ENCODE data around the gene KRTAP12-4. TPM values are rescaled to one million over a fixed set of nuclear protein-coding genes. Genes with fewer than 3 reads are reported as not detected.

Gene KRTAP12-4
- polyA plus RNA-seq, 1 donor from 2014 or later: not detected

DNA sequence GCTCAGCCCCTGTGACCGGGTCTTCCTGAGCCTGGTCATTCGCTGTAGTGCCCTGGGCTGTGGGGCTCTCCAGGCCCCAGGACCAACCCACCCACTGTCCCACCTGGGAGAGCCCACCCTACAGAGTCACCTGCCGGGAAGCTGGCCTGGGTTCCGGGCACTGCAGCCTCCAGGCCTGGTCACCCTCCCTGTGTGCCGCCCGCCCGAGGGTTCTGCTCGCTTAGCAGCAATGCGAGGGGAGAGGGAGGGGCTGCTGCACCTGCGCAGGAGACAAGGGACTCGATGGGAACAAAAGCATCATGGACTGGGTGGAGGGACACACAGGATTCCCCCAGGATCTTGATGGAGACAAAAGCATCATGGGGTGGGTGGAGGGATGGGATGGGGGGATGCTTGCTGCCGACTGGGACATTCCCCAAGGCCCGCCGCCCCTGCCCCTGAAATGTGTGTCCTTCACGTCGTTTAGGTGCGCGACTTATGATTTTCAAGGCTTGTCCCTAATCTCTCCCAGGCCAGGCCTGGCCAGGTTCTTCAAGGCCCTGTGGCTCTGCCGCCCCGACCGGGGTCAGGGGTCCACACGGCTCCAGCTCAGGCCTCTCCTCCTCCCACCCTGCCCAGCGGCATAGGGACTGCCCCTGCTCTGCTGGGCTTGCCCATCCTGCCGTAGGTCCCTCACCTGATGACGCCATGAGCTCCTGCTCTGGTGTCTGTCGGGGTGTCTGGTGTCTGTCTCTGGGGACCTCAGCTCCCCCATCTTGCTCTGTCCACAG, 40.9 kb downstream of the KRTAP12-4 start:
- Histone ChIP-seq H3K9me3 (ENCODE audit: low read length) (no peaks in the 10 kb centered on the region), H3K4me2 (ENCODE audit: low read length) (no peak overlapping the region), H3K27ac (ENCODE audit: low read length) (no peak overlapping the region), H3K4me3 (ENCODE audit: low read length) (no peak overlapping the region), H3F3A (ENCODE audit: insufficient read depth, low read length, poor library complexity, severe bottlenecking) (no peaks in the 10 kb centered on the region), H3K79me2 (replicated peaks; ENCODE audit: insufficient read depth, low read length) (no peaks in the 10 kb centered on the region), H4K20me1 (ENCODE audit: insufficient read depth) (no peaks in the 10 kb centered on the region), H3K27me3 (ENCODE audit: insufficient read depth, low read depth, low read length) (no peaks in the 10 kb centered on the region), H3K9ac (ENCODE audit: low read length) (no peak overlapping the region), H3K9me2 (ENCODE audit: insufficient read depth, low read length) (no peaks in the 10 kb centered on the region), H2AFZ (ENCODE audit: low read depth, low read length) (no peak overlapping the region), H3K36me3 (ENCODE audit: insufficient read depth, low read length) (no peaks in the 10 kb centered on the region)
- TF ChIP-seq EZH2 (IDR thresholded peaks at IDR 0.05; ENCODE audit: borderline replicate concordance, insufficient read depth, low read length, poor library complexity, severe bottlenecking) (no peak), POLR2AphosphoS5 (IDR thresholded peaks at IDR 0.05) (no peak), TAF1 (IDR thresholded peaks at IDR 0.05; ENCODE audit: low read depth) (no peak), RAD21 (conservative IDR thresholded peaks at IDR 0.05) (no peak), MXI1 (conservative IDR thresholded peaks at IDR 0.05; ENCODE audit: poor library complexity, severe bottlenecking) (no peak), EP300 (conservative IDR thresholded peaks at IDR 0.05; ENCODE audit: poor library complexity, severe bottlenecking) (no peak), SMC3 (conservative IDR thresholded peaks at IDR 0.05; ENCODE audit: poor library complexity) (no peak)
- TF ChIP-seq, protein P1, sequence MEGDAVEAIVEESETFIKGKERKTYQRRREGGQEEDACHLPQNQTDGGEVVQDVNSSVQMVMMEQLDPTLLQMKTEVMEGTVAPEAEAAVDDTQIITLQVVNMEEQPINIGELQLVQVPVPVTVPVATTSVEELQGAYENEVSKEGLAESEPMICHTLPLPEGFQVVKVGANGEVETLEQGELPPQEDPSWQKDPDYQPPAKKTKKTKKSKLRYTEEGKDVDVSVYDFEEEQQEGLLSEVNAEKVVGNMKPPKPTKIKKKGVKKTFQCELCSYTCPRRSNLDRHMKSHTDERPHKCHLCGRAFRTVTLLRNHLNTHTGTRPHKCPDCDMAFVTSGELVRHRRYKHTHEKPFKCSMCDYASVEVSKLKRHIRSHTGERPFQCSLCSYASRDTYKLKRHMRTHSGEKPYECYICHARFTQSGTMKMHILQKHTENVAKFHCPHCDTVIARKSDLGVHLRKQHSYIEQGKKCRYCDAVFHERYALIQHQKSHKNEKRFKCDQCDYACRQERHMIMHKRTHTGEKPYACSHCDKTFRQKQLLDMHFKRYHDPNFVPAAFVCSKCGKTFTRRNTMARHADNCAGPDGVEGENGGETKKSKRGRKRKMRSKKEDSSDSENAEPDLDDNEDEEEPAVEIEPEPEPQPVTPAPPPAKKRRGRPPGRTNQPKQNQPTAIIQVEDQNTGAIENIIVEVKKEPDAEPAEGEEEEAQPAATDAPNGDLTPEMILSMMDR (IDR thresholded peaks at IDR 0.05; ENCODE audit: poor library complexity, severe bottlenecking): no peak
- TF ChIP-seq, protein P2, sequence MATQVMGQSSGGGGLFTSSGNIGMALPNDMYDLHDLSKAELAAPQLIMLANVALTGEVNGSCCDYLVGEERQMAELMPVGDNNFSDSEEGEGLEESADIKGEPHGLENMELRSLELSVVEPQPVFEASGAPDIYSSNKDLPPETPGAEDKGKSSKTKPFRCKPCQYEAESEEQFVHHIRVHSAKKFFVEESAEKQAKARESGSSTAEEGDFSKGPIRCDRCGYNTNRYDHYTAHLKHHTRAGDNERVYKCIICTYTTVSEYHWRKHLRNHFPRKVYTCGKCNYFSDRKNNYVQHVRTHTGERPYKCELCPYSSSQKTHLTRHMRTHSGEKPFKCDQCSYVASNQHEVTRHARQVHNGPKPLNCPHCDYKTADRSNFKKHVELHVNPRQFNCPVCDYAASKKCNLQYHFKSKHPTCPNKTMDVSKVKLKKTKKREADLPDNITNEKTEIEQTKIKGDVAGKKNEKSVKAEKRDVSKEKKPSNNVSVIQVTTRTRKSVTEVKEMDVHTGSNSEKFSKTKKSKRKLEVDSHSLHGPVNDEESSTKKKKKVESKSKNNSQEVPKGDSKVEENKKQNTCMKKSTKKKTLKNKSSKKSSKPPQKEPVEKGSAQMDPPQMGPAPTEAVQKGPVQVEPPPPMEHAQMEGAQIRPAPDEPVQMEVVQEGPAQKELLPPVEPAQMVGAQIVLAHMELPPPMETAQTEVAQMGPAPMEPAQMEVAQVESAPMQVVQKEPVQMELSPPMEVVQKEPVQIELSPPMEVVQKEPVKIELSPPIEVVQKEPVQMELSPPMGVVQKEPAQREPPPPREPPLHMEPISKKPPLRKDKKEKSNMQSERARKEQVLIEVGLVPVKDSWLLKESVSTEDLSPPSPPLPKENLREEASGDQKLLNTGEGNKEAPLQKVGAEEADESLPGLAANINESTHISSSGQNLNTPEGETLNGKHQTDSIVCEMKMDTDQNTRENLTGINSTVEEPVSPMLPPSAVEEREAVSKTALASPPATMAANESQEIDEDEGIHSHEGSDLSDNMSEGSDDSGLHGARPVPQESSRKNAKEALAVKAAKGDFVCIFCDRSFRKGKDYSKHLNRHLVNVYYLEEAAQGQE (IDR thresholded peaks at IDR 0.05; ENCODE audit: borderline replicate concordance): no peak

DNA sequence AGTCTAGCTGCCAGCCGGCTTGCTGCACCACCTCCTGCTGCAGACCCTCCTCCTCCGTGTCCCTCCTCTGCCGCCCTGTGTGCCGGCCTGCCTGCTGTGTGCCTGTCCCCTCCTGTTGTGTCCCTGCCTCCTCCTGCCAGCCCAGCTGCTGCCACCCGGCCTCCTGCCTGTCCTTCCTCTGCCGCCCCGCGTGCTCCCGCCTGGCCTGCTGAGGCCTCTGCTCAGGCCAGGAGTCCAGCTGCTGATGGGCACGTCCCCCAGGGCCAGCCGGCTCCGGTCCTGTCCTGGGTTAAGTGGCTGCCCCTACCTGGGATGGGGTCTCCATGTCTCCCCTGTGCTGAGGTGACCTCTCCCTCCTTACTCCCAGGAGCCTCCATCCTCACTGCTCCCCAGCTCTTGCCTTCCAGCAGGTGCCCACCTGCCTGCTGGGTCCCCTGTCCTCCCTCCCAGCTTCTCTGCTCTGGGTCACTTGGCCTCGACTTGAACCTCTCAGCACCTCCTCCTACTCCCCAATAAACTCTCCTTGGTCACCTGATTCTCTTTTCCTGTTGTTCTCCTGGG, 41.7 kb downstream of the KRTAP12-4 start:
- no peaks in the 10 kb centered on the region for H3F3A ChIP-seq (ENCODE audit: insufficient read depth, low read length, poor library complexity, severe bottlenecking)
- no peaks in the 10 kb centered on the region for H4K20me1 ChIP-seq (ENCODE audit: insufficient read depth)
- no peaks in the 10 kb centered on the region for H3K79me2 ChIP-seq (replicated peaks; ENCODE audit: insufficient read depth, low read length)
- no peak overlapping the region for H3K4me2 ChIP-seq (ENCODE audit: low read length)
- no peaks in the 10 kb centered on the region for H3K9me3 ChIP-seq (ENCODE audit: low read length)
- no peak overlapping the region for H3K27ac ChIP-seq (ENCODE audit: low read length)
- no peak for TF ChIP-seq TAF1 (IDR thresholded peaks at IDR 0.05; ENCODE audit: low read depth)
- no peak for TF ChIP-seq MXI1 (conservative IDR thresholded peaks at IDR 0.05; ENCODE audit: poor library complexity, severe bottlenecking)
- TF ChIP-seq, protein P2 (IDR thresholded peaks at IDR 0.05; ENCODE audit: borderline replicate concordance): no peak
- TF ChIP-seq EZH2 (IDR thresholded peaks at IDR 0.05; ENCODE audit: borderline replicate concordance, insufficient read depth, low read length, poor library complexity, severe bottlenecking): no peak
- TF ChIP-seq EP300 (conservative IDR thresholded peaks at IDR 0.05; ENCODE audit: poor library complexity, severe bottlenecking): no peak
- TF ChIP-seq POLR2AphosphoS5 (IDR thresholded peaks at IDR 0.05): no peak
- TF ChIP-seq, protein P1 (IDR thresholded peaks at IDR 0.05; ENCODE audit: poor library complexity, severe bottlenecking): no peak
- TF ChIP-seq SMC3 (conservative IDR thresholded peaks at IDR 0.05; ENCODE audit: poor library complexity): no peak
- TF ChIP-seq RAD21 (conservative IDR thresholded peaks at IDR 0.05): no peak
- no peaks in the 10 kb centered on the region for H3K9me2 ChIP-seq (ENCODE audit: insufficient read depth, low read length)
- no peaks in the 10 kb centered on the region for H3K36me3 ChIP-seq (ENCODE audit: insufficient read depth, low read length)
- no peak overlapping the region for H2AFZ ChIP-seq (ENCODE audit: low read depth, low read length)
- H3K27me3 ChIP-seq (ENCODE audit: insufficient read depth, low read depth, low read length): no peaks in the 10 kb centered on the region
- H3K4me3 ChIP-seq (ENCODE audit: low read length): no peak overlapping the region
- no peak overlapping the region for H3K9ac ChIP-seq (ENCODE audit: low read length)

Measured in neural cell (in vitro differentiated cells).